Measurements from ENCODE around the gene CACNA2D2.

CACNA2D2 gene

DNA sequence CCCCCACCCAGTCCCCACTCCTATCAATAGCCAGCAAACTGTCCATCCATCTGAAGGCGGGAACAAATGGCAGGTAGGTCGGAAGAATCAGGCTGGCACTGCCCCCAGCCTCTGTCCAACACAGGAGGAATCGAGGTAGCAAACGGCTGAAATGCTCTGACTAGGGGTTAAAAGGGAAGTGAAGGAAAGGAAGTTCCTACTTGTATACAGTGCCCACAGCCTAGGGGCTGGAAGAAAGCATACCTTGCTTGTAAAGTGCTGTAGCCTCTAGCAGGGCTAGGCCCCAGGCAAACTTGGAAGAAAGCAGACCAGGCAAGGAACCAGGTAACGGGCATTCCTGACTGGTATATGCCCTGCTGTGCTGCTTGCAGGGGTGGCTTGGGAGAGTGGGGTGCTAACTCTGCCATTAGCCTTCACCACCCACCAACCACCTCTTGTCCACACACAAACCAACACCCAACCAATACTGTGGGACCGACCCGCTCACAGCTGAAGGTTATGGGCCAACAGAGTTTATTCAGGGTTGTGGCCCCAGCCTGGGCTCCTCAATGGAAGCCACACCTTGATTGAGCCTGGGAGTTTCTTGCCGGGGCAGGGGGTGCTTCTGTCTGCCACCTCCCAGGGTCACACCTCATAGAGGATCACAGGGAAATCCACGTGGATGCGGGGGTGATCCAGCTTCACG lies 177.8 kb downstream of the CACNA2D2 start:
- no peak for DNase-seq (ENCODE audit: low spot score)

- no peak for DNase-seq (ENCODE audit: low spot score)
Measured at GRCh38 chr3:50325113-50325480, 178.3 kb downstream of the CACNA2D2 start.

- peak; percentile 58 for DNase-seq (ENCODE audit: low spot score)
Measured at GRCh38 chr3:50324351-50325112, 178.9 kb downstream of the CACNA2D2 start.

DNA sequence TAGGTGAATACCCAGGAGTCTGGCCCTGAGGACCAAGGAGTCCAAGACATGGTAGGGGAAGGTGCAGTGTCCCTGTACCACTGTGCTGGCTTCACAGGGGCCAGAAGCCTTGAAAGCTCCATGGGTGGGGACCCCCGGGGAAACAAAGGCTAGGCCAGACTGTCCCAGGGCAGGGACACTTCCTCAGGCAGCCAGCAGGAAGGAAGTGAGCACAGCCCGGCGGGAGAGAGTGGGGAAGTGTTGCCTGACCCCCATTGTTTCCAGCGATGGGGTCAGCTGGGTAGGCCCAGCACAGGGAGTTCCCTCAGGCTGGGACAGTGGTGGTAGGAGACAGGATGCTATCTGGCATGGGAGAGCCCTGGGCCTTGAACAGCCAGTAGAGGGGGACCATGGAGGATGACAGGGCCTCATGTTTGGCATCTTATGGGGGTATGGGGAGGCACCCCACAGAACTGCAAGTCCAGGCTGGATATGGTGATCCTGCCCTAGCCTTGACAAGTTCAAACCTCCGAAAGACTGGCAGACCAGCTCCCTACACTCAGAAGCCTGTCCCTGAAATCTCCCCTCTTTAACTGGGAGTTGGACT lies 179.7 kb downstream of the CACNA2D2 start:
- DNase-seq (ENCODE audit: low spot score): no peak

- DNase-seq (ENCODE audit: low spot score): no peak
Measured at GRCh38 chr3:50323092-50323600, 180.3 kb downstream of the CACNA2D2 start.

DNA sequence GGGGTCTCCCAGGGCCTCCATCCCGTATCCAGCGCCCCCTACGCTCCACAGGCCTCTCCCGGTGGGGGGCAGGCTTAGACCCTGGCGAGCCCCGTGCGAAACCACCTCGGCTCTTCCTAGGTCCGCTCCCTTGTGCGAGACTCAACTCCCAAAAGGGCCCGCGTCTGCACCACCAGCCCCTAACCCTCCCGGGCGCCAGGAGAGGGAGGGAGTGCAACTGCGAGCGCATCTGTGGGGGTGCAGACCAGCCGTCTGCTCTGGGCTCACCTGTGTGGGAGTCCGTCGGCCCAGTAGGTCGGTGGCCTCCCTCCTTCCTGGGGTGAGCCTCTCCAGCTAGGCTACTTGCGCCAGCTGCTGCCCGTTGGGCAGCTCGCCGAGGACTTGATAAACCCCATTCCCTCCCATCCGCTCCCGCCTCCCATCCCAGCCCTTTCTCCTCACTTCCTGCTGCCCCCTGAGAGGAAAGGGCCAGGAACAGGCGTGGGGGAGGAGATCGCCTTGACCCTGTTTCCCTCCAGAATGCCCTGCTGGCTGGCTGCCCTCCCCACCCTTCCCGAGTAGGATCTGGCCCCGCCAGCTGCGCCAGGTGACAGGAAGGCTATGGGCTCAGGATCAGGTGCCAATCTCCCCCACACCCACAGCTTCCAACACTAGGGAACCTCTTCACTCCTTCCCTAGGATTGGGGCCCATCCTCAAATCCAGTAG lies 180.9 kb downstream of the CACNA2D2 start, which contains the start of gene HYAL2:
HYAL2 (minus strand) TSS at position 360 of the 706 bp plus-strand sequence. CDS start 2,256 bp downstream, outside the sequence.
- DNase-seq (ENCODE audit: low spot score): no peak

DNA sequence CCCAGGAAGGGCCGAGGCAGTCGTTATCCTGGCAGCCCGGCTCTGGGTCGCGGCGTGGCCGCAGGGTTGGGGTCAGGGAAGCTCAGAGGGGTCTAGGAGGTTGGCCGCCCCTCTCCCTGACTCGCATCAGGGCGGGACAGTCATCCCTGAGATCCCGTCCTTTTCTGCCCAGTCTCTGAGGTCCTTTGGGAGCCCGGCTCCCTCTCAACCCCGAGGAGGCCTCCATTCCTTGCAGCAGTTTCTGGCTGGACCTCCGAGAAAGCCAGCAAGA lies 181.4 kb downstream of the CACNA2D2 start:
- no peak for DNase-seq (ENCODE audit: low spot score)

GRCh38 chr3:50321336-50322114 lies 181.9 kb downstream of the CACNA2D2 start:
- peak; percentile 88 for DNase-seq (ENCODE audit: low spot score)

DNA sequence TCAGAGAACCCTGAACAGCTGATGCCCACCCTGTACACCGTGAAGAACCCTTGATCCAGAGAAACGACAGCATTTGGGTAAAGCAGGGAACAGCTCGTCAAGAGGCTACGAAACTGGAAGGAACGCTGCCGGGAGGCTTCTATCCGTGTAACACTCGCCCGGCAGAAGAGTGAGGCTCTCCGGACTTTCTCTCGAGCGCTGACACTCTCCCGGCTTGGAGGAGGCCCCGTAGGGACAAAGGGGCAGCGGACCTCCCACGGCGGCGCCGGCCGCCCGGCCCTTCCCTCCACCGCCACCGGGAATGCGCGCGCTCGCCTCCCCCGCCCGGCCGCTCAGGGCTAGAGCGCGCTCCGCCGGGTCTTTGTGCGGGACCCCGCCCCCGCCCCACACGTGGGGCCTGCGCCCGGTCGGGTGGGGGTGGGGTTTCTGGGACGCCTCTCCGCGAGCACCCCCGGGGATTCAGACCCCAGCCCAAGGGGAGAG lies 182.5 kb downstream of the CACNA2D2 start:
- peak; percentile 70 for DNase-seq (ENCODE audit: low spot score)

DNA sequence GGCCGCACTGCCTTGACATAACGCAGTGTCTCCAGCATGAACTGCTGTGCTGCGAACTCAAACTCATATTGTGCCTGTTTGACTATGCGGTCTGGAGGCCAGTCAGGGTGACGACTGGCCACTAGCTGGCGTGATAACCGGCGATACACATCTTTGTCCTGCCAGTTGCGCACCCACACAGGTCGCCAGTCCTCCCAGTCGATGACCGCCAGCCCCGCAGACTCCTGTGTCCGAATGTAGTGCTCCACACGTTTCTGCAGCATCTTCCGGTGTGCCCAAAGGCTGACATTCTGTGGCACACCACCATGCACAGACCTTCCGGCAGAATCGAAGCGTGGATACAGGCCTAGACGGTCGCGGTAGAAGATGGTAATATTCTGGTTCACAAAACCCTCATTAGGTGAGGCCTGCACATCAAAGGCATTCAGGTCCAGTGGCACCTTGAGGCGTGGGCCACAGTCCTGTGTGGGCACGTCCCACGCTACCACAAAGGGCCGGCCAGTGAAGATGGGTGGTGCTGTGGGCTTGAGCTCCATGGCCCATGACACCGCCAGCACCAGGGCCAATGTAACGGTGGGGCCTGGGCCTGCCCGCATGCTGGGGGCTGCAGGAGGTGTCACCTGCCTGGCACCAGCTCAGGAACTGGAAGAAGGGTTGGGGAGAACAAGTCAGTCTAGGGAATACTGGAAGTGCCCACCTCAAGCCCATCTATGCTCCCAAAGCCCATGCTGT lies 183.4 kb downstream of the CACNA2D2 start:
- no peak for DNase-seq (ENCODE audit: low spot score)

DNA sequence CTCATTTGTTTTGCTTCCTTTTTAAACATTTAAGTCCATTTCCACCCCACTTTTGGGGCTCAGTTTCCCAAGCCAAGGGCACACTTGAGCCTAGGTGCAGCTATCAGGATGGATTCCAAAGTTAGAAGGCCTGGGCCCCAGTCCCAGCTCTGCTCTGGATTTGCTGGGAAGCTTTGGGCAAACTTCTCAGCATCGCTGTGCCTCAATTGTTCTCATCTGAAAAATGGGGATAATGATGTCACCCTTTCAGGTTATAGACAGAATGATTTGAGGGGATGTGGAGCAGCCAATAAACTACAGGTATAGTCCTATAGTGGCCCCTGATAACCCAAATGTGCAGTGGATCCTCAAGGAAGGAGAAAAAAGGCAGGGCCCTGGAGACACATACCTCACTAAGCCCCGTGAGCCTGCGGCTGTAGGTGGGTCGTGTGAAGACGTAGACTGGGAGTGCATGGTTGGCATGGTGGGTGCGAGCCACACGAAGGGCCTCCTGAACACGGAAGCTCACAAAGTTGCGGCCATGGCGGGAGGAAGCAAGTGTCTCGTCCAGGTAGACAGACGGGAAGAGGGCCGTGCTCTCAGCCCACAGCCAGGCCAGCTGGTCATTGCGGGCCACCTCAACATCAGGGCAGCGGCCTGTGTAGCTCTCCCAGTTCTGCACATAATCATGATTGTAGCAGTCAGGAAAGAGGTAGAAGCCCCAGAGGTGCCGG lies 184.1 kb downstream of the CACNA2D2 start:
- DNase-seq (ENCODE audit: low spot score): no peak

GRCh38 chr3:50318615-50319014 lies 184.8 kb downstream of the CACNA2D2 start:
- no peak for DNase-seq (ENCODE audit: low spot score)

- DNase-seq (ENCODE audit: low spot score): no peak
Measured at GRCh38 chr3:50318163-50318562, 185.3 kb downstream of the CACNA2D2 start.

- DNase-seq (ENCODE audit: low spot score): no peak
Measured at GRCh38 chr3:50317300-50317699, 186.1 kb downstream of the CACNA2D2 start.

- no peak for DNase-seq (ENCODE audit: low spot score)
Measured at GRCh38 chr3:50316657-50317242, 186.7 kb downstream of the CACNA2D2 start.

- DNase-seq (ENCODE audit: low spot score): no peak
Measured at GRCh38 chr3:50314816-50315215, 188.6 kb downstream of the CACNA2D2 start.

DNA sequence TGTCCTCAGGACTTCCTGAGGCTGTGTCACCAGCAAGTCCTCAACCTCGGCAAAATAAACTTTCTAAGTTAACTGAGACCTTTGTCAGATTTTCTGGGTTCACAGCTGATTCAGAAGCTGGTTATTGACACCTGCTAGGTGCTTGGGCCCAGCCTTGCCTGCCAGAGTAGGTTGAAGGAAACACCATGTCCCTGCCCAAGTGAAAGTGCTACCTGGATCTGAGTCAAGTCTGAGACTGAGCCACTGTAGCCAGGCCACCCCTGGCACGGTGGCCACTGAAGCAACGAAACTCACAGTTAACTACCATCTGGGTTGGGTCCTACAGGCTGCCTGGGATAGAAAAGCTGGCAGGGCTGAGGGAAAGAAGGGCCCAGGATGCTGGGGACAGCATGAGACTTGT lies 189.1 kb downstream of the CACNA2D2 start:
- no peak for DNase-seq (ENCODE audit: low spot score)

Data from germinal center (tissue), 1 donor.